DND-41 (cell line): ENCODE data around the gene PPP1R1B.

ENCODE experiments used
- CTCF ChIP-seq: IDR thresholded peaks from 2 replicates; pipeline ENCODE4 v1.5.1; 2012; ENCODE audit warnings: borderline replicate concordance, low read length, moderate library complexity, mild to moderate bottlenecking; ENCODE audit not compliant: poor library complexity, severe bottlenecking; ENCODE audit errors: extremely low read depth
- EZH2 ChIP-seq: IDR thresholded peaks from 3 replicates; pipeline ENCODE4 v1.6.1; 2012; ENCODE audit warnings: borderline replicate concordance, low read depth, mild to moderate bottlenecking, moderate library complexity, low read length, inconsistent platforms; ENCODE audit not compliant: severe bottlenecking

- TF ChIP-seq CTCF = no peak
- TF ChIP-seq EZH2 = no peak
Observed at GRCh38 chr17:39632153-39632941, 5.6 kb downstream of the PPP1R1B start.
